SK-N-SH (cell line): ENCODE measurements around the gene ACTG2. TPM values are rescaled to one million over a fixed set of nuclear protein-coding genes. Genes with fewer than 3 reads are reported as not detected.

Source experiments
- CTCF ChIA-PET: fragments of 300-600, 350-600 bp; formaldehyde crosslinking; extraction: SDS; loops from one replicate; lab custom pipeline; 2021; lab: Yijun Ruan, JAX
- POLR2A ChIA-PET: fragments of 350-600 bp; sonication (Branson Sonifier 250); formaldehyde crosslinking; extraction: SDS; loops from one replicate; lab custom pipeline; 2020; ENCODE audit warnings: antibody characterized with exemption, inconsistent platforms; lab: Yijun Ruan, JAX
- DNase-seq: peaks from one replicate; pipeline ENCODE4 v3.0.0; 2012
- H2AFZ ChIP-seq: fragments of 200-600 bp; sonication (generic); 2 replicates; pipeline ENCODE4 v1.8.1; 2016; ENCODE audit warnings: antibody characterized with exemption, mild to moderate bottlenecking, low read depth
- H3F3A ChIP-seq: fragments of 200-600 bp; sonication (generic); replicated peaks from 2 replicates; pipeline ENCODE3; 2016; ENCODE audit warnings: antibody characterized with exemption, mild to moderate bottlenecking; ENCODE audit not compliant: insufficient read depth
- H3K27ac ChIP-seq, 2 experiments: fragments of 200-500 bp in 1 of 2; fragments of 200-600 bp in 1 of 2; sonication (Bioruptor generic) in 1 of 2; sonication (generic), shearing (Covaris generic) in 1 of 2; 2 replicates each; pipeline versions ENCODE4 v1.5.1 to v1.6.1; 2014 to 2016; ENCODE audit warnings: low read depth in 2 of 2, inconsistent platforms in 1 of 2, low read length in 1 of 2, mild to moderate bottlenecking in 1 of 2, mixed read lengths in 1 of 2
- H3K27me3 ChIP-seq: fragments of 200-600 bp; sonication (generic), shearing (Covaris generic); 2 replicates; pipeline ENCODE4 v1.6.1; 2016; ENCODE audit warnings: mixed run types; ENCODE audit not compliant: insufficient read depth
- H3K36me3 ChIP-seq, 2 experiments: fragments of 200-500 bp in 1 of 2; fragments of 200-600 bp in 1 of 2; sonication (Bioruptor generic) in 1 of 2; sonication (generic) in 1 of 2; replicated peaks in 1 of 2; 2 replicates each; pipeline versions ENCODE3 to v1.5.1; 2014 to 2016; ENCODE audit warnings: low read length in 1 of 2, mild to moderate bottlenecking in 1 of 2; ENCODE audit not compliant: insufficient read depth in 2 of 2, control insufficient read depth in 1 of 2
- H3K4me1 ChIP-seq, 2 experiments: fragments of 200-500 bp in 1 of 2; fragments of 200-600 bp in 1 of 2; sonication (Bioruptor generic) in 1 of 2; sonication (generic), shearing (Covaris generic) in 1 of 2; 2 replicates each; pipeline versions ENCODE4 v1.5.1 to v1.6.1; 2014 to 2016; ENCODE audit warnings: low read depth in 1 of 2, low read length in 1 of 2, mixed run types in 1 of 2; ENCODE audit not compliant: insufficient read depth in 2 of 2, control insufficient read depth in 1 of 2
- H3K4me2 ChIP-seq: fragments of 200-600 bp; sonication (generic), shearing (Covaris generic); 2 replicates; pipeline ENCODE4 v1.6.1; 2017; ENCODE audit warnings: mixed run types
- H3K4me3 ChIP-seq, 2 experiments: fragments of 200-500 bp in 1 of 2; fragments of 200-600 bp in 1 of 2; sonication (Bioruptor generic) in 1 of 2; sonication (generic), shearing (Covaris generic) in 1 of 2; 2 replicates each; pipeline versions ENCODE4 v1.5.1 to v1.8.1; 2014 to 2016; ENCODE audit warnings: low read depth in 2 of 2, inconsistent platforms in 1 of 2, low read length in 1 of 2, mild to moderate bottlenecking in 1 of 2, mixed read lengths in 1 of 2, moderate library complexity in 1 of 2
- H3K79me2 ChIP-seq: fragments of 200-600 bp; sonication (generic); 2 replicates; pipeline ENCODE4 v1.8.1; 2017; ENCODE audit warnings: mild to moderate bottlenecking; ENCODE audit not compliant: insufficient read depth
- H3K9ac ChIP-seq: fragments of 200-600 bp; sonication (generic); 2 replicates; pipeline ENCODE4 v1.6.1; 2017; ENCODE audit warnings: mixed run types
- H3K9me2 ChIP-seq: fragments of 200-600 bp; sonication (generic); 2 replicates; pipeline ENCODE4 v1.6.1; 2017; ENCODE audit warnings: mixed run types
- H3K9me3 ChIP-seq: fragments of 200-600 bp; sonication (generic); 2 replicates; pipeline ENCODE4 v1.6.1; 2017; ENCODE audit warnings: mixed run types, mild to moderate bottlenecking, moderate library complexity
- H4K20me1 ChIP-seq: fragments of 200-600 bp; sonication (generic); 2 replicates; pipeline ENCODE4 v1.6.1; 2017; ENCODE audit warnings: mild to moderate bottlenecking, mixed run types; ENCODE audit not compliant: insufficient read depth
- CHD2 ChIP-seq: fragments of 150-350 bp; IDR thresholded peaks from 2 replicates; pipeline ENCODE4 v1.6.1; 2018; ENCODE audit warnings: low read length; ENCODE audit not compliant: partially characterized antibody
- ELF1 ChIP-seq: IDR thresholded peaks from 2 replicates; pipeline ENCODE4 v1.4.0; 2012
- FOSL2 ChIP-seq: IDR thresholded peaks from 2 replicates; pipeline ENCODE4 v1.4.0; 2012; ENCODE audit warnings: low read depth, mild to moderate bottlenecking, moderate library complexity, borderline replicate concordance
- FOXM1 ChIP-seq: IDR thresholded peaks from 2 replicates; pipeline ENCODE4 v1.4.0; 2012; ENCODE audit warnings: low read depth, mild to moderate bottlenecking
- GATA2 ChIP-seq: sonication (generic); formaldehyde crosslinking; IDR thresholded peaks from 2 replicates; pipeline ENCODE4 v1.5.0; 2020; ENCODE audit warnings: mild to moderate bottlenecking, missing genetic modification reagents
- MEF2A ChIP-seq: IDR thresholded peaks from 2 replicates; pipeline ENCODE4 v1.4.0; 2012; ENCODE audit warnings: low read depth, borderline replicate concordance
- MXI1 ChIP-seq: IDR thresholded peaks from 2 replicates; pipeline ENCODE4 v1.6.1; 2012; ENCODE audit warnings: mild to moderate bottlenecking, low read depth, low read length, improper control_type of control experiment
- NRF1 ChIP-seq: IDR thresholded peaks from 2 replicates; pipeline ENCODE4 v1.6.1; 2012; ENCODE audit warnings: low read depth, mild to moderate bottlenecking, low read length
- RAD21 ChIP-seq: IDR thresholded peaks from 2 replicates; pipeline ENCODE4 v1.6.1; 2012; ENCODE audit warnings: mild to moderate bottlenecking, low read length
- RFX5 ChIP-seq: IDR thresholded peaks from 2 replicates; pipeline ENCODE4 v1.6.1; 2012; ENCODE audit warnings: mild to moderate bottlenecking, improper control_type of control experiment, low read length
- SMC3 ChIP-seq: IDR thresholded peaks from 2 replicates; pipeline ENCODE4 v1.6.1; 2012; ENCODE audit warnings: low read depth, low read length, improper control_type of control experiment
- WGBS: methylation state at CpG from one replicate; pipeline ENCODE4 v1.1.6; 2017; ENCODE audit warnings: low lambda C conversion rate; 5-methylcytosine and 5-hydroxymethylcytosine counted together
- polyA plus RNA-seq, 3 experiments: library from polyadenylated mRNA; depleted of rRNA; stranded (reverse); fragments of >200 nt; gene quantifications; 2 replicates each; pipeline ENCODE4 v1.2.3, GENCODE V29; 2012
- TF ChIP-seq, protein P1 (sequence below): fragments of 200-600 bp; sonication (generic); IDR thresholded peaks from 2 replicates; pipeline ENCODE4 v1.6.1; 2017; ENCODE audit warnings: antibody characterized with exemption, mild to moderate bottlenecking, moderate library complexity
- TF ChIP-seq, protein P2 (sequence below): IDR thresholded peaks from 2 replicates; pipeline ENCODE4 v1.4.0; 2012; ENCODE audit warnings: low read depth, borderline replicate concordance
- TF ChIP-seq, protein P3 (sequence below): IDR thresholded peaks from 2 replicates; pipeline ENCODE4 v1.6.1; 2012; ENCODE audit warnings: mild to moderate bottlenecking, low read depth, low read length, moderate library complexity
- TF ChIP-seq, protein P4 (sequence below): fragments of 150-350 bp; IDR thresholded peaks from 2 replicates; pipeline ENCODE4 v1.6.1; 2017; ENCODE audit warnings: antibody characterized with exemption, low read length, low read depth, borderline replicate concordance

ACTG2 gene
- polyA plus RNA-seq, 1 of the 3 experiments (the other 2 are of a cell fraction), result 0.25 TPM

DNA sequence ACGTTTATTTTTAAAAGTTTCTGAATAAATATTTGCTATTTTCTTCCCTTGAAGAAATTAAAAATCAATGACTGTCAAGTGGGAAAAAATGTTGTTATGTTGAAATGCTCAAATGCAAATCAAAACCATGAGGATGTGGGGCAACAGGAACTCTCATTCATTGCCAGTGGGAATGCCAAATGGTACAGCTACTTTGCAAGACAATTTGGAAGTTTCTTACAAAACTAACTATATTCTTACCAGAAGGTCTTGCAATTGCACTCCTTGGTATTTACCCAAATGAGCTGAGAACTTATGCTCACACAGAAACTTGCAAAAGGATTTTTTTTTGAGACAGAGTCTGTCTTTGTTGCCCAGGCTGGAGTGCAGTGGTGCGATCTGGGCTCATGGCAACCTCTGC, 7.4 kb upstream of the ACTG2 start:
- Histone ChIP-seq H4K20me1 (no peaks in the 10 kb centered on the region), H3K9ac (no peak overlapping the region), H3K4me1 (no peaks in the 10 kb centered on the region), H3K79me2 (no peaks in the 10 kb centered on the region), H3K36me3 (no peaks in the 10 kb centered on the region), H3K9me2 (no peaks in the 10 kb centered on the region), H2AFZ (no peak overlapping the region), H3F3A (no peaks in the 10 kb centered on the region), H3K9me3 (no peaks in the 10 kb centered on the region), H3K27ac (no peak overlapping the region), H3K27me3 (no peaks in the 10 kb centered on the region; the same call in 1 of the 2 replicates), H3K4me3 (no peak overlapping the region), H3K4me2 (no peak overlapping the region)
- 35% methylated on average over 2 of the region's 2 CpGs for WGBS
- TF ChIP-seq ELF1, result no peak
- no peak for TF ChIP-seq MEF2A
- TF ChIP-seq SMC3, result no peak
- TF ChIP-seq, protein P1, sequence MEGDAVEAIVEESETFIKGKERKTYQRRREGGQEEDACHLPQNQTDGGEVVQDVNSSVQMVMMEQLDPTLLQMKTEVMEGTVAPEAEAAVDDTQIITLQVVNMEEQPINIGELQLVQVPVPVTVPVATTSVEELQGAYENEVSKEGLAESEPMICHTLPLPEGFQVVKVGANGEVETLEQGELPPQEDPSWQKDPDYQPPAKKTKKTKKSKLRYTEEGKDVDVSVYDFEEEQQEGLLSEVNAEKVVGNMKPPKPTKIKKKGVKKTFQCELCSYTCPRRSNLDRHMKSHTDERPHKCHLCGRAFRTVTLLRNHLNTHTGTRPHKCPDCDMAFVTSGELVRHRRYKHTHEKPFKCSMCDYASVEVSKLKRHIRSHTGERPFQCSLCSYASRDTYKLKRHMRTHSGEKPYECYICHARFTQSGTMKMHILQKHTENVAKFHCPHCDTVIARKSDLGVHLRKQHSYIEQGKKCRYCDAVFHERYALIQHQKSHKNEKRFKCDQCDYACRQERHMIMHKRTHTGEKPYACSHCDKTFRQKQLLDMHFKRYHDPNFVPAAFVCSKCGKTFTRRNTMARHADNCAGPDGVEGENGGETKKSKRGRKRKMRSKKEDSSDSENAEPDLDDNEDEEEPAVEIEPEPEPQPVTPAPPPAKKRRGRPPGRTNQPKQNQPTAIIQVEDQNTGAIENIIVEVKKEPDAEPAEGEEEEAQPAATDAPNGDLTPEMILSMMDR, result no peak
- TF ChIP-seq, protein P2, sequence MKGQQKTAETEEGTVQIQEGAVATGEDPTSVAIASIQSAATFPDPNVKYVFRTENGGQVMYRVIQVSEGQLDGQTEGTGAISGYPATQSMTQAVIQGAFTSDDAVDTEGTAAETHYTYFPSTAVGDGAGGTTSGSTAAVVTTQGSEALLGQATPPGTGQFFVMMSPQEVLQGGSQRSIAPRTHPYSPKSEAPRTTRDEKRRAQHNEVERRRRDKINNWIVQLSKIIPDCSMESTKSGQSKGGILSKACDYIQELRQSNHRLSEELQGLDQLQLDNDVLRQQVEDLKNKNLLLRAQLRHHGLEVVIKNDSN, result no peak
- TF ChIP-seq, protein P3, sequence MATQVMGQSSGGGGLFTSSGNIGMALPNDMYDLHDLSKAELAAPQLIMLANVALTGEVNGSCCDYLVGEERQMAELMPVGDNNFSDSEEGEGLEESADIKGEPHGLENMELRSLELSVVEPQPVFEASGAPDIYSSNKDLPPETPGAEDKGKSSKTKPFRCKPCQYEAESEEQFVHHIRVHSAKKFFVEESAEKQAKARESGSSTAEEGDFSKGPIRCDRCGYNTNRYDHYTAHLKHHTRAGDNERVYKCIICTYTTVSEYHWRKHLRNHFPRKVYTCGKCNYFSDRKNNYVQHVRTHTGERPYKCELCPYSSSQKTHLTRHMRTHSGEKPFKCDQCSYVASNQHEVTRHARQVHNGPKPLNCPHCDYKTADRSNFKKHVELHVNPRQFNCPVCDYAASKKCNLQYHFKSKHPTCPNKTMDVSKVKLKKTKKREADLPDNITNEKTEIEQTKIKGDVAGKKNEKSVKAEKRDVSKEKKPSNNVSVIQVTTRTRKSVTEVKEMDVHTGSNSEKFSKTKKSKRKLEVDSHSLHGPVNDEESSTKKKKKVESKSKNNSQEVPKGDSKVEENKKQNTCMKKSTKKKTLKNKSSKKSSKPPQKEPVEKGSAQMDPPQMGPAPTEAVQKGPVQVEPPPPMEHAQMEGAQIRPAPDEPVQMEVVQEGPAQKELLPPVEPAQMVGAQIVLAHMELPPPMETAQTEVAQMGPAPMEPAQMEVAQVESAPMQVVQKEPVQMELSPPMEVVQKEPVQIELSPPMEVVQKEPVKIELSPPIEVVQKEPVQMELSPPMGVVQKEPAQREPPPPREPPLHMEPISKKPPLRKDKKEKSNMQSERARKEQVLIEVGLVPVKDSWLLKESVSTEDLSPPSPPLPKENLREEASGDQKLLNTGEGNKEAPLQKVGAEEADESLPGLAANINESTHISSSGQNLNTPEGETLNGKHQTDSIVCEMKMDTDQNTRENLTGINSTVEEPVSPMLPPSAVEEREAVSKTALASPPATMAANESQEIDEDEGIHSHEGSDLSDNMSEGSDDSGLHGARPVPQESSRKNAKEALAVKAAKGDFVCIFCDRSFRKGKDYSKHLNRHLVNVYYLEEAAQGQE, result no peak
- TF ChIP-seq RAD21, result no peak
- TF ChIP-seq FOXM1, result no peak
- no peak for TF ChIP-seq RFX5
- no peak for TF ChIP-seq NRF1
- TF ChIP-seq, protein P4, sequence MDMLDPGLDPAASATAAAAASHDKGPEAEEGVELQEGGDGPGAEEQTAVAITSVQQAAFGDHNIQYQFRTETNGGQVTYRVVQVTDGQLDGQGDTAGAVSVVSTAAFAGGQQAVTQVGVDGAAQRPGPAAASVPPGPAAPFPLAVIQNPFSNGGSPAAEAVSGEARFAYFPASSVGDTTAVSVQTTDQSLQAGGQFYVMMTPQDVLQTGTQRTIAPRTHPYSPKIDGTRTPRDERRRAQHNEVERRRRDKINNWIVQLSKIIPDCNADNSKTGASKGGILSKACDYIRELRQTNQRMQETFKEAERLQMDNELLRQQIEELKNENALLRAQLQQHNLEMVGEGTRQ, result no peak
- no peak for TF ChIP-seq MXI1
- TF ChIP-seq CHD2, result no peak
- no peak for TF ChIP-seq FOSL2
- no peak for TF ChIP-seq GATA2 (CRISPR knock-in tag)
- POLR2A ChIA-PET, result no interaction called here
- CTCF ChIA-PET, result interaction anchor here (0.6 kb wide), 1 partner anchor 61 kb away, joined by 3 read pairs; no protein-coding TSS in a partner anchor
- DNase-seq, result no peak
